Measurements from ENCODE around the gene TMCC3. TPM values are rescaled to one million over a fixed set of nuclear protein-coding genes. Genes with fewer than 3 reads are reported as not detected.

TMCC3 gene
- total and polyA plus RNA-seq, 4 donors: 0.81 to 2.3 (median 1.5) TPM

- 84% methylated on average over 7 of the region's 7 CpGs for WGBS
- H3K36me3 ChIP-seq (ENCODE audit: control insufficient read depth in 4 of 4, insufficient read depth in 3 of 4, low read depth in 1 of 4, low read length in 3 of 4): peaks cover 0 to 4% (median under 1%) of the 10 kb centered on the region in 4 donors
- TF ChIP-seq SP1 (IDR thresholded peaks at IDR 0.05): no peak
- no peak for TF ChIP-seq EGR1 (IDR thresholded peaks at IDR 0.05; ENCODE audit: low read depth in 2 of 2)
These were observed 80.2 kb downstream of the TMCC3 start for GRCh38 chr12:94570161-94570560.

GRCh38 chr12:94567761-94568160, 82.6 kb downstream of the TMCC3 start:
- 96% methylated on average over 6 of the region's 6 CpGs for WGBS
- Histone ChIP-seq H3K4me3 (ENCODE audit: low read depth in 1 of 3, low read length in 3 of 3) (no peak overlapping the region), H3K9me3 (ENCODE audit: control insufficient read depth in 4 of 4, low read length in 3 of 4) (no peaks in the 10 kb centered on the region), H3K4me1 (ENCODE audit: control insufficient read depth in 4 of 4, insufficient read depth in 4 of 4, low read length in 3 of 4) (peaks cover 0 to 11% (median 4%) of the 10 kb centered on the region in 4 donors), H3K36me3 (ENCODE audit: control insufficient read depth in 4 of 4, insufficient read depth in 3 of 4, low read depth in 1 of 4, low read length in 3 of 4) (peaks cover 0 to 4% (median under 1%) of the 10 kb centered on the region in 4 donors), H3K27me3 (ENCODE audit: control insufficient read depth in 4 of 4, insufficient read depth in 4 of 4, low read length in 3 of 4) (no peaks in the 10 kb centered on the region), H3K27ac (ENCODE audit: low read depth in 1 of 2, low read length in 2 of 2) (no peak overlapping the region), H3K9ac (ENCODE audit: low read depth in 1 of 2, low read length in 2 of 2) (no peak overlapping the region)
- TF ChIP-seq ATF3 (IDR thresholded peaks at IDR 0.05): no peak
- TF ChIP-seq CTCF (IDR thresholded peaks at IDR 0.05; ENCODE audit: low read depth, low read length, missing input control): no peak
- no peak for TF ChIP-seq TAF1 (conservative IDR thresholded peaks at IDR 0.05)
- DNase-seq (ENCODE audit: low spot score): no peak

More at GRCh38 chr12:94570161-94570560, 80.2 kb downstream of the TMCC3 start:
- H3K9ac ChIP-seq (ENCODE audit: low read depth in 1 of 2, low read length in 2 of 2): no peak overlapping the region
- H3K4me1 ChIP-seq (ENCODE audit: control insufficient read depth in 4 of 4, insufficient read depth in 4 of 4, low read length in 3 of 4): peaks cover 0 to 11% (median 4%) of the 10 kb centered on the region in 4 donors
- no peaks in the 10 kb centered on the region for H3K9me3 ChIP-seq (ENCODE audit: control insufficient read depth in 4 of 4, low read length in 3 of 4)
- H3K27me3 ChIP-seq (ENCODE audit: control insufficient read depth in 4 of 4, insufficient read depth in 4 of 4, low read length in 3 of 4): no peaks in the 10 kb centered on the region
- no peak overlapping the region for H3K27ac ChIP-seq (ENCODE audit: low read depth in 1 of 2, low read length in 2 of 2)
- H3K4me3 ChIP-seq (ENCODE audit: low read depth in 1 of 3, low read length in 3 of 3): no peak overlapping the region
- DNase-seq (ENCODE audit: low spot score): peak; percentile 0

- WGBS: 88% methylated on average over 8 of the region's 8 CpGs
- Histone ChIP-seq H3K4me3 (ENCODE audit: low read depth in 1 of 3, low read length in 3 of 3) (no peak overlapping the region), H3K9me3 (ENCODE audit: control insufficient read depth in 4 of 4, low read length in 3 of 4) (no peaks in the 10 kb centered on the region), H3K9ac (ENCODE audit: low read depth in 1 of 2, low read length in 2 of 2) (no peak overlapping the region), H3K27ac (ENCODE audit: low read depth in 1 of 2, low read length in 2 of 2) (no peak overlapping the region), H3K27me3 (ENCODE audit: control insufficient read depth in 4 of 4, insufficient read depth in 4 of 4, low read length in 3 of 4) (no peaks in the 10 kb centered on the region), H3K4me1 (ENCODE audit: control insufficient read depth in 4 of 4, insufficient read depth in 4 of 4, low read length in 3 of 4) (peaks cover 0 to 10% (median 4%) of the 10 kb centered on the region in 4 donors), H3K36me3 (ENCODE audit: control insufficient read depth in 4 of 4, insufficient read depth in 3 of 4, low read depth in 1 of 4, low read length in 3 of 4) (peaks cover 0 to 4% (median under 1%) of the 10 kb centered on the region in 4 donors)
- no peak for DNase-seq (ENCODE audit: low spot score)
- TF ChIP-seq FOXA2 (IDR thresholded peaks at IDR 0.05) (no peak), ZBTB33 (IDR thresholded peaks at IDR 0.05) (no peak), ATF3 (IDR thresholded peaks at IDR 0.05) (no peak), RAD21 (IDR thresholded peaks at IDR 0.05) (no peak), MAX (IDR thresholded peaks at IDR 0.05) (no peak), CTCF (IDR thresholded peaks at IDR 0.05; ENCODE audit: low read depth, low read length, missing input control) (no peak), RXRA (IDR thresholded peaks at IDR 0.05) (no peak), NR2F2 (IDR thresholded peaks at IDR 0.05) (no peak), FOXA1 (IDR thresholded peaks at IDR 0.05) (no peak), HNF4G (IDR thresholded peaks at IDR 0.05) (no peak)
These were observed 84.0 kb downstream of the TMCC3 start for GRCh38 chr12:94566345-94566744.

Measured in liver (tissue), 9 donors.